Keratinocyte (primary cell): Measurements from ENCODE around the gene FLT3. TPM values are rescaled to one million over a fixed set of nuclear protein-coding genes. Genes with fewer than 3 reads are reported as not detected.
"Not testable (repeated sequence)": the region's sequence is repeated elsewhere in the genome, so short reads cannot be mapped to it uniquely, and the experiment has no call there.

Source experiments
- DNase-seq: peaks from one replicate; pipeline ENCODE4 v3.0.0-alpha.2; 2011; ENCODE audit warnings: low read depth, missing footprints, low spot score
- FAIRE-seq: peaks from 2 replicates; lab custom pipeline; 2011; peaks lifted over from hg19 to GRCh38; lab: Jason Lieb, UNC
- H2AFZ ChIP-seq: 2 replicates; pipeline ENCODE4 v1.6.0; 2012; ENCODE audit warnings: low read length, control low read depth, inconsistent platforms; ENCODE audit not compliant: control insufficient read depth
- H3K27ac ChIP-seq: 2 replicates; pipeline ENCODE4 v1.5.1; 2011; ENCODE audit warnings: low read length; ENCODE audit not compliant: control insufficient read depth, insufficient read depth
- H3K27me3 ChIP-seq: 3 replicates; pipeline ENCODE4 v1.6.0; 2011; ENCODE audit warnings: low read length; ENCODE audit not compliant: control insufficient read depth, insufficient read depth; ENCODE audit errors: extremely low read depth
- H3K36me3 ChIP-seq, 2 experiments: 2 replicates in 1 of 2; 3 replicates in 1 of 2; pipeline ENCODE4 v1.5.1; 2011; ENCODE audit warnings: low read length in 2 of 2, mild to moderate bottlenecking in 1 of 2; ENCODE audit not compliant: control insufficient read depth in 2 of 2, insufficient read depth in 2 of 2; ENCODE audit errors: extremely low read depth in 1 of 2
- H3K4me1 ChIP-seq: 3 replicates; pipeline ENCODE4 v1.5.1; 2011; ENCODE audit warnings: low read length; ENCODE audit not compliant: control insufficient read depth, insufficient read depth; ENCODE audit errors: extremely low read depth
- H3K4me2 ChIP-seq: 3 replicates; pipeline ENCODE4 v1.6.0; 2011; ENCODE audit warnings: low read depth, low read length; ENCODE audit not compliant: control insufficient read depth, insufficient read depth; ENCODE audit errors: extremely low read depth
- H3K4me3 ChIP-seq, 3 experiments: fragments of 200-600 bp in 1 of 3; sonication (generic) in 1 of 3; 2 replicates in 2 of 3; 3 replicates in 1 of 3; pipeline ENCODE4 v1.5.1; 2011 to 2016; ENCODE audit warnings: low read length in 3 of 3, mild to moderate bottlenecking in 3 of 3, control low read depth in 2 of 3, inconsistent platforms in 1 of 3, low read depth in 1 of 3, mixed read lengths in 1 of 3, mixed run types in 1 of 3, moderate library complexity in 1 of 3; ENCODE audit not compliant: control insufficient read depth in 2 of 3, insufficient read depth in 2 of 3; ENCODE audit errors: extremely low read depth in 1 of 3
- H3K79me2 ChIP-seq: 2 replicates; pipeline ENCODE4 v1.6.0; 2012; ENCODE audit warnings: low read length; ENCODE audit not compliant: control insufficient read depth, insufficient read depth
- H3K9ac ChIP-seq: 3 replicates; pipeline ENCODE4 v1.6.0; 2011; ENCODE audit warnings: low read length; ENCODE audit not compliant: control insufficient read depth, insufficient read depth; ENCODE audit errors: extremely low read depth
- H3K9me1 ChIP-seq: 3 replicates; pipeline ENCODE4 v1.6.0; 2011; ENCODE audit warnings: low read length; ENCODE audit not compliant: control insufficient read depth, insufficient read depth; ENCODE audit errors: extremely low read depth
- H3K9me3 ChIP-seq: 2 replicates; pipeline ENCODE4 v1.5.1; 2012; ENCODE audit warnings: low read depth, low read length; ENCODE audit not compliant: control insufficient read depth
- H4K20me1 ChIP-seq: 3 replicates; pipeline ENCODE4 v1.6.0; 2011; ENCODE audit warnings: low read length; ENCODE audit not compliant: control insufficient read depth, insufficient read depth; ENCODE audit errors: extremely low read depth
- CTCF ChIP-seq, 3 experiments: IDR thresholded peaks in 1 of 3; conservative IDR thresholded peaks in 1 of 3; optimal IDR thresholded peaks in 1 of 3; 2 replicates in 2 of 3; 3 replicates in 1 of 3; pipeline versions ENCODE3 to v1.5.1; 2011; ENCODE audit warnings: low read length in 3 of 3, mild to moderate bottlenecking in 3 of 3, moderate library complexity in 2 of 3, control low read depth in 1 of 3, inconsistent platforms in 1 of 3; ENCODE audit not compliant: insufficient read depth in 2 of 3; ENCODE audit errors: extremely low read depth in 1 of 3
- EZH2 ChIP-seq: IDR thresholded peaks from one replicate; pipeline ENCODE4 v1.6.1; 2012; ENCODE audit warnings: inconsistent platforms, mild to moderate bottlenecking, low read length, moderate library complexity
- dilution Hi-C: fragments of 300-500 bp; cut with MboI; formaldehyde crosslinking; loops from one replicate; pipeline ENCODE4 v1.7.0; 2020; ENCODE audit warnings: low sequenced_read_pairs; ENCODE audit not compliant: extremely low pct_ligation_motif_present
- polyA plus RNA-seq, 5 experiments: library from polyadenylated mRNA; depleted of rRNA in 3 of 5; stranded (reverse) in 3 of 5; stranded (forward) in 1 of 5; unstranded in 1 of 5; fragments of >200 nt; gene quantifications; 1 replicate in 1 of 5; 2 replicates in 3 of 5; 3 replicates in 1 of 5; pipeline versions ENCODE4 v1.2.1 to v1.2.3, GENCODE V29; 2011 to 2012; ENCODE audit warnings: missing spikeins in 2 of 5, low read depth in 1 of 5, low replicate concordance in 1 of 5

The FLT3 gene
- polyA plus RNA-seq, 1 donor (not counting 4 experiments of a cell fraction or from before 2014, with no cell fraction given), result not detected

GRCh38 chr13:27965343-27965739 is 135.0 kb downstream of the FLT3 start:
- Histone ChIP-seq H3K36me3 (no peaks in the 10 kb centered on the region), H3K4me3 (no peak overlapping the region), H3K9me3 (no peaks in the 10 kb centered on the region), H3K79me2 (no peaks in the 10 kb centered on the region), H3K27me3 (peaks cover 85% of the 10 kb centered on the region), H3K4me1 (peaks cover 2% of the 10 kb centered on the region), H2AFZ (no peak overlapping the region), H3K27ac (no peak overlapping the region), H4K20me1 (no peaks in the 10 kb centered on the region), H3K9me1 (no peaks in the 10 kb centered on the region), H3K9ac (no peak overlapping the region), H3K4me2 (no peak overlapping the region)
- dilution Hi-C loops, result loop anchor here (25.0 kb wide), 1 partner anchor 128 kb away; no protein-coding TSS in a partner anchor
- DNase-seq (no peak), FAIRE-seq (no peak)
- TF ChIP-seq CTCF (optimal IDR thresholded peaks at IDR 0.05 in 1 of 3, IDR thresholded peaks at IDR 0.05 in 1 of 3, conservative IDR thresholded peaks at IDR 0.05 in 1 of 3; ENCODE audit: extremely low read depth in 1 of 3, insufficient read depth in 2 of 3, low read length in 3 of 3) (no peak), EZH2 (no peak)

DNA sequence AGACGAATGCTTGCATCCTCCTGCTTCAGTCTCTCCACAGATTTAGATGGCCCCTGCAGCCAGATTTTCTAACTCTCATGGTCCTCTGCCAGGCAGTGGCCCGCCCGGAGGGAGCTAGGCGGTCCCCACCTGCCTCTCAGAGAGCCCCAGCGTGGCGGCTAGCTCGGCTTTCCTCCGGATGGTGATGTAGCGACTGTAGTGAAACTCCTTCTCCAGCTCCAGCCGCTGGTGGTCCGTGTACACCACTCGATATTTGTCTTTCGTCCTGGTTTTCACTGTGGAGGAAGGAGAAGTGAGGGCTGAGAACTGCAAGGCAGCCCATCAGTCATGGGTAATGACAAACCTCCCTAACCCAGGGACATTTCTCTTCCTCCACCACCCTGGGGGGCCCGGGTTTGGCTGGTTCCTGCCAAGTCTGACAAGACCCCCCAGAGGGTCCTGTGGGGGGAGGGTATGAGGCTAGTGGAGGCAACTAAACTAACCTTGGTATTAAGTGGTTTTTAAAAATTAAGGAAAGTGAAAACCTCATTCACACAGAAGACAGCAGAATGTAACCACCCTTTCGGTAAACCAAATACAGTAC is 135.5 kb downstream of the FLT3 start:
- Histone ChIP-seq H2AFZ (no peak overlapping the region), H3K4me1 (peaks cover 3% of the 10 kb centered on the region), H3K4me3 (no peak overlapping the region), H3K27me3 (peaks cover 85% of the 10 kb centered on the region), H3K36me3 (no peaks in the 10 kb centered on the region), H3K27ac (no peak overlapping the region), H3K9me3 (no peaks in the 10 kb centered on the region), H3K4me2 (no peak overlapping the region), H3K9ac (no peak overlapping the region), H3K9me1 (no peaks in the 10 kb centered on the region), H3K79me2 (no peaks in the 10 kb centered on the region), H4K20me1 (no peaks in the 10 kb centered on the region)
- FAIRE-seq, result no peak
- dilution Hi-C loops, result loop anchor here (25.0 kb wide), 1 partner anchor 128 kb away; no protein-coding TSS in a partner anchor
- TF ChIP-seq CTCF (optimal IDR thresholded peaks at IDR 0.05 in 1 of 3, IDR thresholded peaks at IDR 0.05 in 1 of 3, conservative IDR thresholded peaks at IDR 0.05 in 1 of 3; ENCODE audit: extremely low read depth in 1 of 3, insufficient read depth in 2 of 3, low read length in 3 of 3) (no peak), EZH2 (no peak)
- DNase-seq, result no peak

DNA sequence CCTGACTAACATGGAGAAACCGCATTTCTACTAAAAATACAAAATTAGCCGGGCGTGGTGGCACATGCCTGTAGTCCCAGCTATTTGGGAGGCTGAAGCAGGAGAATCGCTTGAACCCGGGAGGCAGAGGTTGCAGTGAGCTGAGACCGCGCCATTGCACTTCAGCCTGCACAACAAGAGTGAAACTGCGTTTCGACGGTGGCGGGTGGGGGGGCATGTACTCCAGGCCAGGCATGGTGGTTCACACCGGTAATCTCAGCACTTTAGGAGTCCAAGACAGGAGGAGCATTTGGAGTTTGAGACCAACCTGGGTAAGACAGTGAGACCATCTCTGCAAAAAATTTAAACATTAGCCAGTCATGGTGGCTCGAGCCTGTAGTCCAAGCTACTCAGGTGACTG is 136.2 kb downstream of the FLT3 start:
- not testable (repeated sequence) for H2AFZ ChIP-seq, H3K4me1 ChIP-seq, DNase-seq, H3K9ac ChIP-seq, H3K27ac ChIP-seq, H3K36me3 ChIP-seq, H3K79me2 ChIP-seq, H3K4me2 ChIP-seq, H3K9me1 ChIP-seq, H4K20me1 ChIP-seq, H3K9me3 ChIP-seq, H3K4me3 ChIP-seq, FAIRE-seq
- dilution Hi-C loops, result loop anchor here (25.0 kb wide), 1 partner anchor 127 kb away; no protein-coding TSS in a partner anchor
- peaks cover 85% of the 10 kb centered on the region for H3K27me3 ChIP-seq
